ENCODE measurements around the gene MRM1.
A peak's percentile ranks its signal among the peaks of the same experiment; 100 is the strongest.
"Not testable (repeated sequence)": the region's sequence is repeated elsewhere in the genome, so short reads cannot be mapped to it uniquely, and the experiment has no call there.

MRM1 gene

DNA sequence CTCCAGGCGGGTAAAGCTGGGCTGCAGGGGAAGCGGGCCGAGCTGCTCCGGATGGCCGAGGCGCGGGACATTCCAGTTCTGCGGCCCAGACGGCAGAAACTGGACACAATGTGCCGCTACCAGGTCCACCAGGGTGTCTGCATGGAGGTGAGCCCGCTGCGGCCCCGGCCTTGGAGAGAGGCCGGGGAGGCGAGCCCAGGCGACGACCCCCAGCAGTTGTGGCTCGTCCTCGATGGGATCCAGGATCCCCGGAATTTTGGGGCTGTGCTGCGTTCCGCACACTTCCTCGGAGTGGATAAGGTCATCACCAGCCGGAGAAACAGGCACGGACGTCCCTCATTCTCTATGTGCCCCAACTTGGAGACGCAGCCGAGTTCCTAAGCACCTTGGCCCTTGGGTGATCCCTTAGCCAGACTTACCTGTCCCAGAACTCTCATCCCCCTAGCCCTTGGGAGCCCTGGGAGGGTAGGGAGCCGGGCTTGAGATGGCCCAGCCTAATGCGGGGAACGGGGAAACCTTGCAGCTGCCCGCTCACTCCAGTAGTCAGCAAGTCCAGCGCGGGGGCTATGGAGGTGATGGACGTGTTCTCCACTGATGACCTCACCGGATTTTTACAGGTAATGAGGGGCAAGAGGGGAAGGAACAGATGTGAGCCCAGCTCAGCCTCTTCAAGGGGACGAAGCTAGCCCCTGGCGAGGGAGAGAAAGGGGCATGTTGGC lies 806 bp downstream of the MRM1 start:
- no peak for DNase-seq (ENCODE audit: low read depth)

DNA sequence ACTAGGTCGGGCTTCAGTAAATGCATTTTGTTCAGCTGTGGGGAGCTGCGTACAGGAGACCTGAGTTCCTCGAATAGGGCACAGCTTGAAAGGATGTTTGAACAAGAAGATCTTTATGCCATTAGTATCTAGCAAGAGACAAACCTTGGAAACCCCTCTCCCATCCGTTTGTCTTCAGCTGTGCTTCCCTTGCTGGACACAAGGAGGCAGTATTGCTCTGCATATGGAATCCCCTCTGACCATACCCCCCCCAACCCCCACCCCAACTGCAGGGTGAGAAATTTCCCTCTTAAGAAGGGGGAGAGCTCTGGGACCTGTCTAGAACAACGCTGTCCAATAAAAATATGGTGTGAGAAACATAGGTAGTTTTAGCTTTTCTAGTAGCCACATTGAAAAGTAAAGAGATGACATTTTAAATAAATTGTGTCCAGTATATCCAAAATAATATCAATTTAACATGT lies 1.6 kb downstream of the MRM1 start:
- DNase-seq (ENCODE audit: low read depth): peak; percentile 53

DNA sequence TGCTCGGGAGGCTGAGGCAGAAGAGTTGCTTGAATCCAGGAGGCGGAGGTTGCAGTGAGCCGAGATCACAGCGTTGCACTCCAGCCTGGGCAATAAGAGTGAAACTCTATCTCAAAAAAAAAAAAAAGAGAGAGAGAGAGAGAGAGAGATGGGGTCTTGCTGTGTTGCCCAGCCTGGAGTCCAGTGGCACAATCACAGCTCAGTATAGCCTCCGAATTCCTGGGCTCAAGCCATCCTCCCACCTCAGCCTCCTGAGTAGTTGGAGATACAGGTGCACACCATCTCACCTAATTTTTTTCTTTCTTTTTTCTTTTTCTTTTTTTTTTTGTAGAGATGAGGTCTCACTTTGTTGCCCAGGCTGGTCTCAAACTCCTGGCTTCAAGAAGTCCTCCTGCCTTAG lies 3.6 kb downstream of the MRM1 start:
- DNase-seq (ENCODE audit: low read depth): not testable (repeated sequence)

DNA sequence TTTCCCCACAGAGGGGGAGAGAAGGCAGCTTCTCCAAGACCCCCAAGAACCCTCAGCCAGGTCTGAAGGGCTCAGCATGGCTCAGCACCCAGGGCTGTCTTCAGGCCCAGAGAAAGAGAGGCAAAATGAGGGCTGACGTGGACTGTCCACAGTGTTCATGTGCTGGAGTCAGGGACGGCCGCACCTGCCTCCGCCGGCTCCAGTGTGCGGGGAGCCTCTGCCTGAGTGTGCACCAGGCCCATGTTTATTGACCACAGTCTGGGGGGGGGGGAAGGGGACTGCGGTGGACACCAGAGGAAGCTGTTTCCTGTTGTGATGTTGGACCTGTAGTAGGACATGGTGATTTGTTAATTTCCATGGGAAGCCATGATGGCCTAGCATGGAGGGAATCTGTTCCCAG lies 6.9 kb downstream of the MRM1 start:
- DNase-seq (ENCODE audit: low read depth): no peak

DNA sequence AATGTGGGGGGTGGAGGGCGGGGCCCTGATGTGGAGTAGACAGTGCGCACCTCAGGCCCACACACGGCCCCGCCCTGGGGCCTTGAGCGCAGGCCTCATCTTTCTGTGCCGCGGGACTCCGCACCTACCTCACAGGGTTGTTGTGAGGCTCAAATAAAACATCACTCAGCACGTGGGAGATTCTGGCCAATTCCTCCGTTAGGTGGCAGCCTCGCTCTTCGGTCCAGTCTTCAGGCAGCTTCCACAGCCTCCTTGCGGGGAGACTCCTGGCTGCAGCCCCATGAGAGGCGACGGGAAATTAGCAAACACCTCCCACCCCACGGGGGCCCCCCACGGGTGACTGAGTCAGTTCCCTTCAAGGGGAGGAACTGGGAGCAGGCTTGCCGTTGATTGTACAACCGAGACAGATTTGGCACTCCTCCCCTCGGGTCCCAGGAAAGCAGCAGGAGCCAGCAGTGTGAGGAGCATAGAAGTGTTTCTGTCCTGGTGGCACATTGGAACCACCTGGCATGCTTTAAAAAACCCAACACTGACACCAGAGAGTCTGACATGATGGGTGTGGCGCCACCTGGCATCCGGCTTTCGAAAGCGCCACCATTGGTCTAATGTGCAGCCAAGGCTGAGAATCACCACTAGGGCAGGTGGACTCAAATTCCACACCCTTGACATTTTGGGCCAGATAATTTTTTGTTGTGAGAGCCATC lies 7.6 kb downstream of the MRM1 start:
- no peak for DNase-seq (ENCODE audit: low read depth)

DNA sequence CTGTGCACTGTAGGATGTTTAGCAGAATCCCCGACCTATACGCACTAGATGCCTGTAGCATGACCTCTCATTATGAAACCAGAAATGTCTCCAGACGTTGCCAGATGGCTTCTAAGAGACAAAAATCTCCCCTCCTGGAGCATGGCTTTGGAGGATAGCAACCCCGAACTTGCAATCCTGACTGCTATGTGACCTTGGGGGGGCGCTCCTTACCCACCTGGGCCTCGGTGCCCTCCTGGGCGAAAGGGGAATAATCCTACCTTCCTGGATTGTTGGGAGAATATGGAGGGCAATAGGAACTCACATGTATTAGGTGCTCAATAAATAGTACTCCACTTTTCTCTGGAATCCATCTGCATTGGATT lies 8.1 kb downstream of the MRM1 start:
- DNase-seq (ENCODE audit: low read depth): no peak

DNA sequence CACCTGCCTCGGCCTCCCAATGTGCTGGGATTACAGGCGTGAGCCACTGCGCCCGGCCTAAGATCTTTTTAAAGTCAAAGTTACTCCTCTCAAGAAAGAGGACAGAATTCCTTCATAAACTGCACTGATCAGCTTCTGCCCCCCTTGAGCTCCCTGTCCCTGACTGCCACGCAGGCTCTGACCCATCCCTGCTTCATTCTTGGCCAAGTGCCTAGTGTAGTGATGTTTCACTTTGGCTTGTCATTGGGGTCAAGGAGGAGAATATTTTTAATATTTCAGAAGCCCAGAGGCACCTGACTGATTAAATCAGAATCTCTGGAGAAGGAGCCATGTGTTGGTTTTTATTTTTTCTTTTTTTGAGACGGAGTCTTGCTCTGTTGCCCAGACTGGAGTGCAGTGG lies 9.1 kb downstream of the MRM1 start:
- no peak for DNase-seq (ENCODE audit: low read depth)

DNA sequence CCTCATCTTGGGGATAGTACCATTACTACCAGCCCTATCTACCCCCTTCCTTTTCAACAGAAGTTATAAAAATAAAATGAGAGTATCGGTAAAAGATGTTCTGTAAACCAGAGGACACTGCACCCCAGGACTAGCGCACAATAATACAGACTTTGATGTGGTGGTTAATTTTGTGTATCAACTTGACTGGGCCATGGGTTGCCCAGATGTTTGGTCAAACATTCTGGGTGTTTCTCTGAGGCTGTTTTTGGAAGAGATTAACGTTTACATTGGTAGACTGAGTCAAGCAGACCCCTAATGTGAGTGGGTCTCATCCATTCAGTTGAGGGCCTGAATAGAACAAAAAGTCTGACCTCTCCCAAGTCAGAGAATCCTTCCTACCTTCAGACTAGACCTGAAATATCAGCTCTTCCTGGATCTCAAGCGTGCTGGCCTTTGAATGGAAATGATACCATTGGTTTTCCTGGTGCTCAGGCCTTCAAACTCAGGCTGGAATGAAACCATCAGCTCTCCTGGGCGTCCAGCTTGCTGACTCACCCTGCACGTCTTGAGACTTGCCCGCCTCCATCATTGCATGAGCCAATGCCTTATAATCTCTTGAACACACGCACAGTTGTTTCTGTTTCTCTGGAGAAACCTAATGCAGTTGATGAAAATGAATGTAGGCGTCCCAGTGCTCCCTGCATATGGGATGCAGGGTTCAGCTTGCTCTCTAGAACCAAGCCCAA lies 10.1 kb downstream of the MRM1 start:
- DNase-seq (ENCODE audit: low read depth): no peak

DNA sequence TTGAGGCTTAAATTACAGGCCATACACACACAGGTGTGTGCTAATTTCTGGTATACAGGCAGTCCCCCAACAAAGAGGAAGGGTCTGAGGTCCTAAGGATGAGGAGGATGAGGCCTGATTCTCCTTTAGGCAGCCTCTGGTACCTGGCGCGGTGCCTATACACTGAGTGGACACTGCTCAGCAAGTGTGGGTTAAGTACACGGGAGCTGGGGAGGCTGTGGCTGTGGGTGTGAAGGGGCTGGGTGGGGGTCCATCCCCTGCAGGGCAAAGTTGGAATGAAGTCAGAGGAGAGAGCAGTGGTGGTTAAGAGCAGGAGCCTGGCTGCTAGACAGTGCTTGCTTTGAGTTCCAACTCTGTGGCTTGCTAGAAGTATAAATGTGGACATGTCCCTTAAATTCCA lies 10.9 kb downstream of the MRM1 start:
- DNase-seq (ENCODE audit: low read depth): no peak

DNA sequence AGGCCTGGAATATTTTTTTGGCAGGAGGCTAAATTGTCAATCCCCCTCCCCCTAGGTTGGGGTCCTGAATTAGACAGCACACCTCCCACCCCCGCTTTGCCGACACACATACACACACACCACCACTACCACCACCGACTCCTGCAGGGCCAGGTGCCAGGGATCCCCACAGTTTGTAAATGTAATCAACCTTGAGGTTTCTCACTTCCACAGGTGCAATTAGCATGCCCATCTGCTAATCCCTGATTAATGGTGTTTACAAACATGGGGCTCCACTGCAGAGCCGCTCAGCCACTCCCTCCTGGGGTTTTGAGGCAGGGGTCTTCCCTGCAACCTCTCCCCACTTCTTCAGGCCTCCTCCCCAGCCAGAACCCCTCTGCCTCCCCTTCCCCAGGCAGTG lies 11.8 kb downstream of the MRM1 start:
- DNase-seq (ENCODE audit: low read depth): no peak

DNA sequence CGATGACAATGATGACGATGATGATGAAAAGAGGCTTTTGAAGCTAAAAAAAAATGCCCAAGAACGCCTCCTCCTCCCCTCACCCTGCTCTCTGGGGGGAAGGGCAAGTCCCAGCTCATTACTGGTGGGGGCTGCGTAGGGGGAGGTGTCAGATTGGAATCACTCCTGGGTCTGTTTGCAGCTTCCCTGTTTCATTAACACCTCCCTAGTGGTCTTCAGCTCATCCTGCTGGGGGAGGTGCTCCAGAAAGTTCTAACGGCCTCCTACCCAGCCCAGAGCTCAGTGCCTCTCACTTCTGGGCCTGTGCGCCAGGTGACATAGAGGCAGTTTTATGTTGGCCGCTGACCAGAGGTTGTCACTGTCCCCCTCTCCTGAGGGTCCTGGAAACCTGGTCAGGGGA lies 12.7 kb downstream of the MRM1 start:
- DNase-seq (ENCODE audit: low read depth): no peak

DNA sequence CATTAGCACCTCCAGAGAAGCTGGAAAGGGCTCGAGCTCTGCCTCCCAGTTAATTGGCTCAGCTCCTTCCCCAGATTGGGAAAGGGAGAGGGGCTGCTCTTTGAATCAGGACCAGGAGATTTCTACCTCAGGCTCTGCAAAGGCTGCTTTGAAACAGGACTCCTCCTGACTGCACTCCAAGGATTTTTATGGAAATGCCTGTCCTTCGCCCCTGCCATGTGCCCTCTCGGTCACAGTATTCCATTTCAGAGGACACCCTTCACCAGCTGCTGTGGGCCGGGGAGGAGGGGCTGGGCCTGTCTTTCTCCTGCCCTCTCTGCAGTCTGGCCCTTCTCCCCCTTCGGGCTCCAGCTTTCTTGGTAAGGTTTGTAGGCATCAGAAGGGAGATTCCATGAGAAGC lies 13.6 kb downstream of the MRM1 start:
- no peak for DNase-seq (ENCODE audit: low read depth)

DNA sequence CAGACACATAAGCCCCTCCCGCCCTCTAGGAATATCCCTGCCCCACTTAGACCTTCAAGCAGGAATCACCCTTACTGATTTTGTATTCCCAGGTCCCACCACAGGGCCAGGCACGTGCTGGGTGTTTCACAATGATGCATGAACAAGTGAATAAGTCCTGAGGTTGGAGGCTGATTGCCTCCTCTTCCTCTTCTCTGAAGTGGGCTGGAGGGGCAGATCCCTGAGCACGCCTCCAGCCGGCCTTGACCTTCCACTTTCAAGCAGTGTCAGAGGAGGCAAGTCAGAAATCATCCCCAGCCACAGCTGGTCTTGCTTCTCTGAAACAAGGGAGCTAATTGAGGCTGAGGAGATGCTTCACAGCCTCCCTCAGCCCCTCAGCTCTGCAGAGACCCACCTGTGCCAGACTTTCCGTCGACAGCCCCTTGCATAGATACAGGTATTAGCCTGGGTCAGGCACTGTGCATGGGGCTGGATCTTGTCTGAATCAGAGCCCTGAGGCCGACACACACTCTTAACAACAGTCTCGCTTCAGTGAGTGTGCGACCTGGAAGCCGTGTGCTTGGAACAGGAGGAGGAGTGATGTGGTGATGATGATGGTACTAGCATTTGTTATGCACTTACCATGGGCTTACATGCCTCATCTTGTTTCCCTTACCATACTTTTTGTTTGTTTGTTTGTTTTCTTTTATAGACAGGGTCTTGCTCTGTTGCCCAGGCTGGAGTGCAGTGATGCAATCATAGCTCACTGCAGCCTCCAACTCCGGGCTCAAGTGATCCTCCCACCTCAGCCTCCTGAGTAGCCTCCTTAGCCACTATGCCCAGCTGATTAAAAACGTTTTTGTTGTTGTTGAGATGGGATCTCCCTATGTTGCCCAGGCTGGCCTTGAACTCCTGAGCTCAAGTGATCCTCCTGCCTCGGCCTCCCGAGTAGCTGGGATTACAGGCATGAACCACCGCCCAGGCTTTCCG lies 15.0 kb downstream of the MRM1 start:
- DNase-seq (ENCODE audit: low read depth): no peak

DNA sequence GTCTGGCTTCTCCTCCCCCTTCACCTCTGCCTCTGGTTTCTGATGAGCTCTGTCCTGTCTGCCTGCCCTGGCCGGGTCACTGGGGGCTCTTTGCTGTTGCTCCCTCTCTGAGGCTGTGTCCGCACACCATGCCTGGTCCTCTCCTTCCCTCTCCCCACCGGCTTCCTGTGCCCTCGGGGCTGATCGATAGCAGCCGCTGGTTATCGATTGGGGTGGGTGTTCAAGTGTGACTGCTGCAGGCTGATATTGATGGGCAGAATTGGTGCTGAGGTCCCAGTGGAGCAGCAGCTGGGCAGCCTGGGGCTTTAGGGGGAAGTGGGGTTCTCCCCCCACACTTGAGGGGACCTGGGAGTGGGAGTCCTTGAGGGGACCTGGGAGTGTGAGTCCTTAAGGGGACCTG lies 16.4 kb downstream of the MRM1 start:
- no peak for DNase-seq (ENCODE audit: low read depth)

DNA sequence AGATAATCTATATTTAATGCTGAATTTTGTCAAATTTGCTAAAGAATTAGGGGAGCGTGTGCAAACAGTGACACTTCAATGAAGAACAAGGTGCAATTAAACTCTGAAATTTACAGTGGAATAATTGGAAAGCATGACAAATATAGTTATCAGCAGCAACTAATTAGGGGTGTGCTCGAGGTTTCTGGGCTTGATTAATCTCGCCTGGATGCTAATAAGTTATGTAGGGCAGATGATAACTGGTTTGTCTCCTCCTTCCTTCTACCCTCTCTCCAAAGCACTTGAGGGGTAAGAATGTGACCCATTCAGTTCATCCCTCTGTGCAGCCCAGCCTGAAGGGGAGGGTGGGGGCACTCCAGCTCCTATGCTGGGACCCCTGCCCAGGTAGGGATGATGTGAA lies 21.9 kb downstream of the MRM1 start:
- DNase-seq (ENCODE audit: low read depth): no peak

DNA sequence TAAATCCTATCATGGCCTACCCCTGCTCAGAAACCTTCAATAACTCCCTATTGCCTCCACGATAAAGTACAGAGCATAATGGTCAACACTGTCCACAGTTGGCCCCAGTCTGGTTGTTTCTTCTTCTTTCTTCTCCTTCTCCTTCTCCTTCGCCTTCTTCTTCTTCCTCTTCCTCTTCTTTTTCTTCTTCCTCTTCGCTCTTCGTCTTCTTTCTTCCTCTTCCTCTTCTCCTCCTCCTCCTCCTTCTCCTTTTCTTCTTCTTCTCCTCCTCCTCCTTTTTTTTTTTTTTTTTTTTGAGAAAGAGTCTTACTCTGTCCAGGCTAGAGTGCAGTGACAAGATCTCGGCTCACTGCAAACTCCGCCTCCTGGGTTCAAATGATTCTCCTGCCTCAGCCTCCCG lies 23.8 kb downstream of the MRM1 start:
- no peak for DNase-seq (ENCODE audit: low read depth)

DNA sequence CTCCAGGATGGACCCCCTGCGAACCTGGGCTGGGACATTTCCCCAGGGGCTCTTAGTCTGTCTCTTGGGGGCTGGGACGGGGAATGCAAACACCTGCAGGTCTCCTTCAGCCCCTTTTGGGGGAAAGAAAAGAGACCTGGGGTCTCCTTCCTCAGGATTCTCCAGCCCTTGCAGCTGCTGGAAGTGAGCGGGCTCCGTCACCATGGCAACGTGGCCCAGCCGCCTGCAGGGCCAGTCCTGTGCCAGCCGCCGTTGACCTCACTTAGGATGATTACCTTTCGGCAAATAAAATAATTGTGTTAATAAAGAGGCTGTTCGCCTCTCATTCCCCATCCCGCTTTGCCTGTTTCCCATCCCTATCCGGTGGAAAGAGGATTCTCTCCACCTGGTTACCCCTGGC lies 25.7 kb downstream of the MRM1 start:
- no peak for DNase-seq (ENCODE audit: low read depth)

DNA sequence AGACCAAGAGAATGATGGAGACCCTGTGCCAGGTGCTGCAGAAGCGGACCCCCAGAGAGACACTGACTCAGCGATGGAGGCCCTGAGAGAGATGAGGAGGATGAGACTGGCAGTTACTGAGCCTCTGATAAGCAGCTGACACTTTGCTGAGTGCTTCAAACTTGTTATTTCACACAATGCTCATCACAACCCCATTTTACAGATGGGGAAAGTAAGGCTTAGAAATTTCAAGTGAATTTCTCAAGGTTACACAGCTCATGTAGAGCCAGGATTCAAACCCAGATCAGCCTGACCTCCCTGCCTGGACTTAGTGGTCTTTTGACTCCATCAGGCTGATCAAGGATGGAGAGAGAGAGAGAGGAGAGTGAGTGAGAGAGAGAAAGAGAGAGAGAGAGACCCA lies 27.2 kb downstream of the MRM1 start:
- DNase-seq (ENCODE audit: low read depth): no peak

DNA sequence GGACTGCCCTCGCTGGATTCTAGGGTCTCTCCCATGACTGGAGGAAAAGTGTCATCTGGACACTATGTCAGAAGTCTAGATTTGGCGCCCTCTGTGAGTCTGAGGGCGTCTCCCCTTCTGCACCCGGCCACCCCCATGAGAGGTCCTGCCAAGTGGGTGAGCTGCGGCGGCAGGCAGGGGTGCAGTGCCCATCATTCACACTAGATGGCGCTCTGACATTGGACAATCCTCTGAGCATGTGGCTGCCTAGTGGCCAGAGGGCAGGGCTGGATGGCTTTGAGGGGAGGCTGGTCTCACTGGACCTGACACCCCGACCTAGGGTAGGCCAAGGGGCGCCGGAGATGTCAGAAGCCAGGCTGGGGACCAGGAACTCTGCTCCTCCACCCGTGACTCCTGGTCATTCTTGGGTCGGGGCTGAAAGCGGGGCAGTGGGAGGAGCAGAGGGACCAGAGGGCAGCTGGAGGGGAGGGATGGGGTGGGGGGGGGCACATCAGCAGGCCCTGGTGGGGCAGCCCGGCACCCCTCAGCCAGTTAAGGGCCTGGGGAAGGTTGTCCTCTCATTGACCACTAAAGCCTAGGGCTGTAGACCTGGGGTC lies 28.0 kb downstream of the MRM1 start:
- peak; percentile 72 for DNase-seq (ENCODE audit: low read depth)

DNA sequence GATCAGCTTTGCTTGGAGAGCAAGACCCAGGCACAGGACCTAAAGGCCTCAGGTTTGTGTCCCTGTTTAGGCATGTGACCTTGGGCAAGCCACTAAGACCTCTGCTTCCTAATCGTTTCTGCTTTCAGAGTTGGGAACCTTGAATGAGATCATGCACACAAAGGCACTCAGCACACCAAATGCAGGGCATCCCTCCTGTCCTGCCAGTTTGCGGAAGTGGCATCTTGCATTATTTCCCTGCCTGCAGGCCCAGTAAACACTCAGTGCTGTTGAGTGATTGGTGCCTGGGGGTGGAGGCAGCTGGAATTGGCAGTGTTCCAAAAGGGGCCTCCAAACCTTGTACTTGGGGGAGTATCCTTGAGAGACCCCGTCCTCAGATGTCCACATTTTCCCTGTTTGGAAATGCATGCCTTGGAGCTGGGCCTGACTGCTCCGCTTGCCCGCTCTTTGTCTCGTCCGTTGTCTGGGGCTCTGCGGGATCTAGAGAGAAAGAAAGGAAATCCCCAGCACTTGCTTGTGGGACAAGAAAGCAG lies 28.7 kb downstream of the MRM1 start:
- DNase-seq (ENCODE audit: low read depth): no peak

DNA sequence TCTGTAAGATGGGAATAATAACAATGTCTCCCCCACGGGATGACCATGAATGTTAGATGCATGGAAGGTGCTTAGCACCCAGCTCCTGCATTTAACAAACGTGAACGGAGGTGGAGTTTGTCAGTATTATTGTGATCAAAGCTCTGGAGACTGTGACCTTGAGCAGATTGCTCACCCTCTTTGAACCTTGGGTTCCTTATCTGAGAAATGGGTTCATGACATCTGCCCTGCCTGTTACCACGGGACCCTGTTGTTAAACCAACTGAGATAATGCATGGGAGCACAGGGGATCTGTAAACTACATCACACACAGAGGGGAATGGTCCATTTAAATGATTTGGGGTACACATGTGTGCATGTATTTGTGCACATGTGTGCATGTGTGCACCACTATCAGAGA lies 29.6 kb downstream of the MRM1 start:
- no peak for DNase-seq (ENCODE audit: low read depth)
